Prostate gland (tissue), 2 donors: Measurements from ENCODE around the gene NTMT1.

Experiments
- CTCF ChIP-seq, 4 experiments: fragments of 200-600 bp in 2 of 4; fragments of 450-650 bp in 2 of 4; sonication (generic) in 2 of 4; IDR thresholded peaks; 1 replicate in 3 of 4; 2 replicates in 1 of 4; pipeline ENCODE4 v1.5.1; 2016 to 2019; ENCODE audit warnings: antibody characterized with exemption in 4 of 4, mild to moderate bottlenecking in 2 of 4, moderate library complexity in 2 of 4
- POLR2A ChIP-seq: fragments of 450-650 bp; IDR thresholded peaks from one replicate; pipeline ENCODE4 v1.6.1; 2016; ENCODE audit warnings: antibody characterized with exemption, mild to moderate bottlenecking
- POLR2AphosphoS5 ChIP-seq: sonication (generic); formaldehyde crosslinking; IDR thresholded peaks from one replicate; pipeline ENCODE4 v1.6.1; 2017; ENCODE audit warnings: antibody characterized with exemption

- TF ChIP-seq POLR2A (no peak), CTCF (IDR thresholded peaks at IDR 0.05) (no peak), POLR2AphosphoS5 (no peak)
Measured at GRCh38 chr9:129666575-129666974, 40.6 kb downstream of the NTMT1 start.
